ENCODE measurements around the gene PREB.

DNA sequence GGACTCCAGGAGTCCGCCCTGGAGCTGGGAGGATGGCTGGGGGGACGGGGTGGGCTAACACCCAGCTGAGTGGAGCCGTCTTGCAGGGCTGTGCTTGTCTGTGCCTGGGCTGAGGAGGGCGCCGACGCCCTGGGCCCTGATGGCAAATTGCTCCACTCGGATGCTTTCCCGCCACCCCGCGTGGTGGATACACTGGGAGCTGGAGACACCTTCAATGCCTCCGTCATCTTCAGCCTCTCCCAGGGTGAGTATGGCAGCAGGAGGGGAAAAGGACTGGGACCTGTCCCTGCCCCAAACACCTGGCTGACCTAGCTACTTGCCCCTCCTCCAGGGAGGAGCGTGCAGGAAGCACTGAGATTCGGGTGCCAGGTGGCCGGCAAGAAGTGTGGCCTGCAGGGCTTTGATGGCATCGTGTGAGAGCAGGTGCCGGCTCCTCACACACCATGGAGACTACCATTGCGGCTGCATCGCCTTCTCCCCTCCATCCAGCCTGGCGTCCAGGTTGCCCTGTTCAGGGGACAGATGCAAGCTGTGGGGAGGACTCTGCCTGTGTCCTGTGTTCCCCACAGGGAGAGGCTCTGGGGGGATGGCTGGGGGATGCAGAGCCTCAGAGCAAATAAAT, 35.0 kb downstream of the PREB start:
- TF ChIP-seq CTCF (IDR thresholded peaks at IDR 0.05) (no peak), POLR2A (IDR thresholded peaks at IDR 0.05) (no peak)
